Nephron (organoid): ENCODE measurements around the gene ZNF516.

Source experiments
- H3K27ac Mint-ChIP-seq, 3 experiments: 2 replicates each; pipeline ENCODE4 v1.8.0; 2020; ENCODE audit warnings: mixed read lengths in 3 of 3, mild to moderate bottlenecking in 2 of 3, moderate library complexity in 1 of 3
- H3K27me3 Mint-ChIP-seq: 2 replicates; pipeline ENCODE4 v1.8.0; 2021; ENCODE audit warnings: low read depth, mild to moderate bottlenecking, moderate library complexity, mixed read lengths
- H3K36me3 Mint-ChIP-seq: 2 replicates; pipeline ENCODE4 v1.8.0; 2020; ENCODE audit warnings: low read depth, mixed read lengths
- H3K4me1 Mint-ChIP-seq: 2 replicates; pipeline ENCODE4 v1.8.0; 2020; ENCODE audit warnings: mixed read lengths
- H3K4me3 Mint-ChIP-seq, 3 experiments: 2 replicates each; pipeline ENCODE4 v1.8.0; 2020; ENCODE audit warnings: mild to moderate bottlenecking in 3 of 3, mixed read lengths in 3 of 3, moderate library complexity in 2 of 3
- H3K9me3 Mint-ChIP-seq: 2 replicates; pipeline ENCODE4 v1.8.0; 2020; ENCODE audit warnings: mixed read lengths
- CTCF ChIP-seq, 3 experiments: fragments of 200-600 bp; sonication (generic); IDR thresholded peaks; one replicate each; pipeline ENCODE4 v1.5.0; 2021; ENCODE audit warnings: antibody characterized with exemption in 3 of 3; ENCODE audit not compliant: unreplicated experiment in 3 of 3

The ZNF516 gene

GRCh38 chr18:76499637-76500340, 4.7 kb upstream of the ZNF516 start:
- H3K4me1 Mint-ChIP-seq = peaks cover 23% of the 10 kb centered on the region
- H3K9me3 Mint-ChIP-seq = no peaks in the 10 kb centered on the region
- no peak overlapping the region for H3K4me3 Mint-ChIP-seq
- peak overlapping the region; percentile 36 to 65 (median 39) for H3K27ac Mint-ChIP-seq
- no peaks in the 10 kb centered on the region for H3K36me3 Mint-ChIP-seq
- no peaks in the 10 kb centered on the region for H3K27me3 Mint-ChIP-seq
- TF ChIP-seq CTCF (IDR thresholded peaks at IDR 0.05; ENCODE audit: unreplicated experiment in 3 of 3) = no peak

- Mint-ChIP-seq H3K36me3 (no peaks in the 10 kb centered on the region), H3K27ac (peak overlapping the region; percentile 36 to 65 (median 39)), H3K4me1 (peaks cover 22% of the 10 kb centered on the region), H3K9me3 (no peaks in the 10 kb centered on the region), H3K27me3 (no peaks in the 10 kb centered on the region), H3K4me3 (no peak overlapping the region)
- no peak for TF ChIP-seq CTCF (IDR thresholded peaks at IDR 0.05; ENCODE audit: unreplicated experiment in 3 of 3)
Observed at GRCh38 chr18:76499021-76499420, 4.0 kb upstream of the ZNF516 start.

- Mint-ChIP-seq H3K27ac (peak overlapping the region in 2 of 3 experiments; percentile 20 to 63), H3K4me3 (peak overlapping the region; percentile 24 to 95 (median 57)), H3K27me3 (no peaks in the 10 kb centered on the region), H3K9me3 (no peaks in the 10 kb centered on the region), H3K36me3 (no peaks in the 10 kb centered on the region), H3K4me1 (peaks cover 15% of the 10 kb centered on the region)
- no peak for TF ChIP-seq CTCF (IDR thresholded peaks at IDR 0.05; ENCODE audit: unreplicated experiment in 3 of 3)
Observed at GRCh38 chr18:76498064-76498463, 3.0 kb upstream of the ZNF516 start.

- no peak for TF ChIP-seq CTCF (IDR thresholded peaks at IDR 0.05; ENCODE audit: unreplicated experiment in 3 of 3)
- H3K9me3 Mint-ChIP-seq = no peaks in the 10 kb centered on the region
- H3K4me1 Mint-ChIP-seq = peaks cover 15% of the 10 kb centered on the region
- no peaks in the 10 kb centered on the region for H3K36me3 Mint-ChIP-seq
- peak overlapping the region; percentile 20 to 98 (median 97) for H3K27ac Mint-ChIP-seq
- H3K4me3 Mint-ChIP-seq = peak overlapping the region; percentile 95 to 98 (median 95)
- H3K27me3 Mint-ChIP-seq = no peaks in the 10 kb centered on the region
Observed at GRCh38 chr18:76497021-76497420, 2.0 kb upstream of the ZNF516 start.

GRCh38 chr18:76496194-76496890, 1.3 kb upstream of the ZNF516 start:
- TF ChIP-seq CTCF (IDR thresholded peaks at IDR 0.05; ENCODE audit: unreplicated experiment in 3 of 3) = no peak
- Mint-ChIP-seq H3K4me3 (peak overlapping the region; percentile 95 to 98 (median 95)), H3K27me3 (no peaks in the 10 kb centered on the region)

More at GRCh38 chr18:76496194-76496890, 1.3 kb upstream of the ZNF516 start:
- no peaks in the 10 kb centered on the region for H3K9me3 Mint-ChIP-seq
- peak overlapping the region; percentile 20 to 98 (median 97) for H3K27ac Mint-ChIP-seq
- H3K36me3 Mint-ChIP-seq = no peaks in the 10 kb centered on the region
- peaks cover 15% of the 10 kb centered on the region for H3K4me1 Mint-ChIP-seq
